RWPE2 (cell line): Measurements from ENCODE around the gene HRCT1.

Source experiments
- ATAC-seq: fragments of 200-7000 bp; cut with Tn5 transposase; 3 replicates; pipeline ENCODE4 v1.9.1; 2021; ENCODE audit warnings: low read depth
- DNase-seq: peaks from one replicate; pipeline ENCODE4 v3.0.0-alpha.2; 2020; ENCODE audit warnings: low spot score
- H3K27ac ChIP-seq: fragments of 450-650 bp; 2 replicates; pipeline ENCODE4 v1.5.1; 2017; ENCODE audit warnings: mild to moderate bottlenecking; ENCODE audit not compliant: poor library complexity, severe bottlenecking
- H3K27me3 ChIP-seq: fragments of 250-450 bp; sonication (Bioruptor Pico); 2 replicates; pipeline ENCODE4 v1.5.1; 2021; ENCODE audit warnings: mild to moderate bottlenecking, moderate library complexity; ENCODE audit not compliant: insufficient read depth, poor library complexity, severe bottlenecking
- H3K36me3 ChIP-seq: fragments of 250-450 bp; sonication (Bioruptor Pico); 2 replicates; pipeline ENCODE4 v1.5.1; 2020; ENCODE audit warnings: low read depth, mild to moderate bottlenecking, moderate library complexity
- H3K4me1 ChIP-seq: fragments of 250-450 bp; sonication (Bioruptor Pico); 2 replicates; pipeline ENCODE4 v1.5.1; 2021; ENCODE audit warnings: mild to moderate bottlenecking, moderate library complexity; ENCODE audit not compliant: insufficient read depth, poor library complexity, severe bottlenecking
- H3K4me3 ChIP-seq: fragments of 250-450 bp; sonication (Bioruptor Pico); 2 replicates; pipeline ENCODE4 v1.5.1; 2021; ENCODE audit warnings: mild to moderate bottlenecking, moderate library complexity; ENCODE audit not compliant: severe bottlenecking
- H3K9me3 ChIP-seq: fragments of 250-450 bp; sonication (Bioruptor Pico); 2 replicates; pipeline ENCODE4 v1.5.1; 2021; ENCODE audit warnings: mild to moderate bottlenecking, moderate library complexity; ENCODE audit not compliant: severe bottlenecking
- TF ChIP-seq, protein P1 (sequence below): fragments of 450-650 bp; IDR thresholded peaks from one replicate; pipeline ENCODE4 v1.5.1; 2017; ENCODE audit warnings: mild to moderate bottlenecking, moderate library complexity; ENCODE audit not compliant: poor library complexity, severe bottlenecking

The HRCT1 gene

GRCh38 chr9:35906923-35907699, 1.1 kb downstream of the HRCT1 start:
- TF ChIP-seq, protein P1, sequence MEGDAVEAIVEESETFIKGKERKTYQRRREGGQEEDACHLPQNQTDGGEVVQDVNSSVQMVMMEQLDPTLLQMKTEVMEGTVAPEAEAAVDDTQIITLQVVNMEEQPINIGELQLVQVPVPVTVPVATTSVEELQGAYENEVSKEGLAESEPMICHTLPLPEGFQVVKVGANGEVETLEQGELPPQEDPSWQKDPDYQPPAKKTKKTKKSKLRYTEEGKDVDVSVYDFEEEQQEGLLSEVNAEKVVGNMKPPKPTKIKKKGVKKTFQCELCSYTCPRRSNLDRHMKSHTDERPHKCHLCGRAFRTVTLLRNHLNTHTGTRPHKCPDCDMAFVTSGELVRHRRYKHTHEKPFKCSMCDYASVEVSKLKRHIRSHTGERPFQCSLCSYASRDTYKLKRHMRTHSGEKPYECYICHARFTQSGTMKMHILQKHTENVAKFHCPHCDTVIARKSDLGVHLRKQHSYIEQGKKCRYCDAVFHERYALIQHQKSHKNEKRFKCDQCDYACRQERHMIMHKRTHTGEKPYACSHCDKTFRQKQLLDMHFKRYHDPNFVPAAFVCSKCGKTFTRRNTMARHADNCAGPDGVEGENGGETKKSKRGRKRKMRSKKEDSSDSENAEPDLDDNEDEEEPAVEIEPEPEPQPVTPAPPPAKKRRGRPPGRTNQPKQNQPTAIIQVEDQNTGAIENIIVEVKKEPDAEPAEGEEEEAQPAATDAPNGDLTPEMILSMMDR: no peak
- Histone ChIP-seq H3K4me3 (no peak overlapping the region), H3K27me3 (no peaks in the 10 kb centered on the region), H3K9me3 (no peaks in the 10 kb centered on the region), H3K36me3 (no peaks in the 10 kb centered on the region), H3K27ac (peak overlapping the region; percentile 99), H3K4me1 (peaks cover 44% of the 10 kb centered on the region)
- DNase-seq (no peak), ATAC-seq (peak; percentile 17)

DNA sequence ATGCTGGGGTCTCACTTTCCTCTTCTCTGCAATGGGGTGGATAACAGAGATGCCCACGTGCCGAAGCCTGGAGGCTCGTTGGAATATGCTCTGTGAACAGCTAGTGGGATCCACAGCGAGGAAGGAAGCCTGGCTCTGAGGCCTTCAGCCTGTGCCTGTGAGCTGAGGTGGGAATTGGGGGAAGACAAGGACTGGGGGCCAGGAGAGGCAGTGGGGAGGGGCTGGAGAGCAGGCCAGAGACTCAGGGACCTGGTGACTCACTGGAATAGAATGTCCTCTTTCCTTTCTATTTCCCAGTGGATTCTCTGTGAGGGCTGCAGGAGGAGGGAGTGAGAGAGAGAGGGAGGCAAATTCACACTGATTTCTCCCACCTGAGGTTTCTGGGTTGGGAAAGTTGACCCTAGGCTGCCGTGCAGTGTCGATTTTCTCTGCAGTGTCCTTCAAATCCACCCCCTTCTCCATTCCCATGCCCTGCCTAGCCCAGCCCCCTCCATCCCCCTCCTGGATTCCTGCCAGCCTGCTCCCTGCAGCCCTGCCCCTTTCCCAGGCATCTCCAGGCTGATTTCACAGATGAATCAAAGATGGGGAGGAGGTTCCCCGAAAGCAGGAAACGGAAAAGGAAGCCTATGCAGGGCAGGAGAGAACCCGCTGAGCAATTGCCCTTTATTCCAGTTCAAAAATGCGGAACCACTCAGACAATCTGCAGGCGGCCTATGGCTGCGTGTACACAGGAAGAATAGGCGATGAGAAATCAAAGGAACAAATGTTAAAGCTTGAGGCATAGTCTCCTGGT, 1.9 kb downstream of the HRCT1 start:
- ATAC-seq: peak; percentile 67
- no peaks in the 10 kb centered on the region for H3K36me3 ChIP-seq
- H3K4me3 ChIP-seq: no peak overlapping the region
- peak; percentile 86 for DNase-seq
- H3K9me3 ChIP-seq: no peaks in the 10 kb centered on the region
- no peaks in the 10 kb centered on the region for H3K27me3 ChIP-seq
- TF ChIP-seq, protein P1: no peak
- H3K4me1 ChIP-seq: peaks cover 44% of the 10 kb centered on the region
- peak overlapping the region; percentile 99 for H3K27ac ChIP-seq

- Histone ChIP-seq H3K27me3 (no peaks in the 10 kb centered on the region), H3K27ac (peak overlapping the region; percentile 99), H3K4me3 (no peak overlapping the region), H3K9me3 (no peaks in the 10 kb centered on the region), H3K4me1 (peaks cover 44% of the 10 kb centered on the region), H3K36me3 (no peaks in the 10 kb centered on the region)
- DNase-seq (no peak), ATAC-seq (no peak; the same call in 1 of the 3 replicates)
- TF ChIP-seq, protein P1: no peak
These were observed 2.6 kb downstream of the HRCT1 start for GRCh38 chr9:35908504-35909125.

DNA sequence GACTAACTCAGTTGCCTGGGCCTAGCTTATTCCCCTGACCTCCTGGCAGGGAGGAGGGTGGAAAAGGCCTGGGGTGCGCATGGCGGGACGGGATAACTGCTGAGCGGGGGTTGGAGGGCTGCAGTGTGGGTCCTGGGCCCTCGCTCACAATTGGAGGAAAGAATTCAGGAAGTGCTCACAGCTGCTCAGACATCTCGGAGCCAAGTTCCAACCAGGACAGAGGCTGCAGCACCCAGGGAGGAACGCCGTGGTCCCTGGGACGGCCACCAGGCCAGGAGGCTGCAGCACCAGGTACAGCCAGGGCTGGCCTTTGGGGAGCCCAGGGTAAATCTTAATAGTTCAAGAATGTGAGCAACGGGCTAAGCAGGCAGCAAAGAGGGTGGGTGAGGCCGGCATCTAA, 3.3 kb downstream of the HRCT1 start, which contains the start of gene SPAAR:
TSS of gene SPAAR (plus strand) at position 217 of the 400 bp plus-strand sequence. CDS start 974 bp downstream, outside the sequence.
- H3K27ac ChIP-seq: peak within 1 kb of the TSS; percentile 99
- no peak within 1 kb of the TSS for H3K4me3 ChIP-seq
- no peak for DNase-seq
- no peak for ATAC-seq
- TF ChIP-seq, protein P1: no peak
- H3K9me3 ChIP-seq: no peaks in the 10 kb centered on the region
- H3K36me3 ChIP-seq: no peaks in the 10 kb centered on the region
- peaks cover 44% of the 10 kb centered on the region for H3K4me1 ChIP-seq
- no peaks in the 10 kb centered on the region for H3K27me3 ChIP-seq
